NT2/D1 (cell line): ENCODE measurements around the gene NXPE4.

ENCODE experiments used
- SUZ12 ChIP-seq: IDR thresholded peaks from 2 replicates; pipeline ENCODE4 v1.6.1; 2011; ENCODE audit not compliant: insufficient read length, insufficient read depth; ENCODE audit errors: extremely low read depth
- YY1 ChIP-seq: IDR thresholded peaks from 2 replicates; pipeline ENCODE4 v1.6.1; 2011; ENCODE audit not compliant: insufficient read length, insufficient read depth
- ZNF274 ChIP-seq: IDR thresholded peaks from 2 replicates; pipeline ENCODE4 v1.6.1; 2011; ENCODE audit warnings: mild to moderate bottlenecking, low read depth, low read length

DNA sequence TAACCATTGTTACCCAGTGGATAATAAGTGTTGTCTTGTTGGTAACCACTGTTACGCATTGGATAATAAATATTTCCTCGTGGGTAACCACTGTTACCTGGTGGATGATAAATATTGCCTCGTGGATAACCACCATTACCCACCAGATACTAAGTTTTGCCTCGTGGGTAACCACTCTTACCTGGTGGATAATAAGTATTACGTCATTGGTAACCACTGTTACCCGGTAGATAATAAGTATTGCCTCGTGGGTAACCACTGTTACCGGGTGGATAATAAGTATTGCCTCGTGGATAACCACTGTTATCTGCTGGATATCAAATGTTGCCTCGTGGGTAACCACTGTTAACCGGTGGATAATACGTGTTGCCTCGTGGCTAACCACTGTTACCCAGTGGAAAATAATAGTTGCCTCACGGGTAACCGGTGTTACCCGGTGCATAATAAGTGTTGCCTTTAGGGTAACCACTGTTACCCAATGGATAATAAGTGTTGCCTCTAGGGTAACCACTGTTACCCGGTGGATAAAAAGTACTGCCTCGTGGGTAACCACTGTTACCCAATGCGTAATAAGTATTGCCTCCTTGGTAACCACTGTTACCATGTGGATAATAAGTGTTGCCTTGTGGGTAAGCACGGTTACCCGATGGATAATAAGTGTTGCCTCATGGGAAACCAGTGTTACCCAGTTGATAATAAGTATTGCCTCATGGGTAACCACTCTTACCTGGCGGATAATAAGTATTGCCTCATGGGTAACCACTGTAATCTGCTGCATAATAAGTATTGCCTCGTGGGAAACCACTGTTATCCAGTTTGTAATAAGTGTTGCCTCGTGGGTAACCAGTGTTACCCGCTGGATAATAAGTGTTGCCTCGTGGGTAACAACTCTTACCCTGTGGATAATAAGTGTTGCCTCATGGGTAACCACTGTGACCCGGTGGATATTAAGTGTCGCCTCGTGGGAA, 21.9 kb upstream of the NXPE4 start:
- TF ChIP-seq SUZ12 (no peak), ZNF274 (no peak), YY1 (no peak)
